Kidney epithelial cell (primary cell): ENCODE data around the gene MAFB. TPM values are rescaled to one million over a fixed set of nuclear protein-coding genes. Genes with fewer than 3 reads are reported as not detected.

ENCODE experiments used
- DNase-seq: peaks from one replicate; pipeline ENCODE4 v3.0.0-alpha.2; 2010; ENCODE audit warnings: low read depth
- H3K27me3 ChIP-seq: 2 replicates; pipeline ENCODE4 v1.6.0; 2011; ENCODE audit warnings: low read length; ENCODE audit not compliant: control insufficient read depth, insufficient read depth
- H3K36me3 ChIP-seq: 2 replicates; pipeline ENCODE4 v1.5.1; 2011; ENCODE audit warnings: low read length; ENCODE audit not compliant: control insufficient read depth, insufficient read depth
- H3K4me3 ChIP-seq: 2 replicates; pipeline ENCODE4 v1.5.1; 2011; ENCODE audit warnings: low read depth, mild to moderate bottlenecking, control low read depth, low read length
- total RNA-seq: library from RNA; depleted of rRNA; stranded (reverse); fragments of >200 nt; gene quantifications from 2 replicates; pipeline ENCODE4 v1.2.3, GENCODE V29; 2015
- TF ChIP-seq, protein P1 (sequence below): IDR thresholded peaks from 2 replicates; pipeline ENCODE4 v1.5.1; 2011; ENCODE audit warnings: mild to moderate bottlenecking, moderate library complexity, low read length, control low read depth, inconsistent platforms; ENCODE audit not compliant: insufficient read depth, poor library complexity, severe bottlenecking

The MAFB gene
- total RNA-seq, 1 donor from 2014 or later = 3.5 TPM

DNA sequence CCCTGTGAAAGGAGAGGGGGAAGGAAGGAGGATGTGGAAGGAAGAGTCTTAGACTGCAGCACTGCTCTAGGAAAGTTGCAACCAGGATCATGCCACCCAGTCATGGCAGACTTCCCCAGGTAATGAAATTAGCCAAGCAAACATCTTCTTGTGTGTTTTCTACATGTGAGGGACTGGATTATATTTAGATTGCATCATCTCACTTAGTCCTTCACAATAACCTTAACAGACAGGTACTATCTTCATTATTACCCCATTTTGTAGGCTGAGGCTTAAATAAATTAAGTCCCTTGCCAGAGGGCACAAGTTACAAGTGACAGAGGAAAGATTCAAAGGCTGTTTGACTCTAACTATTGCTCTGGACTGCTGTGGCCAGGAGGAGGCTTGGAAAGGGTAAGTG is 9.7 kb upstream of the MAFB start:
- Histone ChIP-seq H3K36me3 (no peaks in the 10 kb centered on the region), H3K4me3 (no peak overlapping the region), H3K27me3 (peaks cover 16% of the 10 kb centered on the region)
- DNase-seq = no peak
- TF ChIP-seq, protein P1, sequence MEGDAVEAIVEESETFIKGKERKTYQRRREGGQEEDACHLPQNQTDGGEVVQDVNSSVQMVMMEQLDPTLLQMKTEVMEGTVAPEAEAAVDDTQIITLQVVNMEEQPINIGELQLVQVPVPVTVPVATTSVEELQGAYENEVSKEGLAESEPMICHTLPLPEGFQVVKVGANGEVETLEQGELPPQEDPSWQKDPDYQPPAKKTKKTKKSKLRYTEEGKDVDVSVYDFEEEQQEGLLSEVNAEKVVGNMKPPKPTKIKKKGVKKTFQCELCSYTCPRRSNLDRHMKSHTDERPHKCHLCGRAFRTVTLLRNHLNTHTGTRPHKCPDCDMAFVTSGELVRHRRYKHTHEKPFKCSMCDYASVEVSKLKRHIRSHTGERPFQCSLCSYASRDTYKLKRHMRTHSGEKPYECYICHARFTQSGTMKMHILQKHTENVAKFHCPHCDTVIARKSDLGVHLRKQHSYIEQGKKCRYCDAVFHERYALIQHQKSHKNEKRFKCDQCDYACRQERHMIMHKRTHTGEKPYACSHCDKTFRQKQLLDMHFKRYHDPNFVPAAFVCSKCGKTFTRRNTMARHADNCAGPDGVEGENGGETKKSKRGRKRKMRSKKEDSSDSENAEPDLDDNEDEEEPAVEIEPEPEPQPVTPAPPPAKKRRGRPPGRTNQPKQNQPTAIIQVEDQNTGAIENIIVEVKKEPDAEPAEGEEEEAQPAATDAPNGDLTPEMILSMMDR = no peak

DNA sequence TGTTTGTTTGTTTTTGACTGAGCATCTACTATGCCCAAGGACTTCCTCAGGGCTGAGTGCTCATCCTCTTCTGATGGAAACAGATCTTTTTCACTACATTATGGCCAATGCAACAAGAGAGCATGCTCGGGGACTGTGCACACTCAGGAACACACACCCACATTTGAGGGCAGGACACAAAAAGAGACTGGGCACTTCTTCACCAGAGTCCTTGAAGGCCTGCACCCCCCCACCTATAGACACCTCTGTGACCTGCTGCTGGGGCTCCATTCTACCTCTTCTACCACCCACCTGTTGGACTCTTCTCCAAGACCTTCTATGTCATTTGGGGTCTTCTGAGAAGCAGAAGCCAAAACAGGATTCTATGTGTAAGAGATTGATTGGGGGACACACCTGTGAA is 9.2 kb upstream of the MAFB start:
- H3K27me3 ChIP-seq = peaks cover 18% of the 10 kb centered on the region
- no peak overlapping the region for H3K4me3 ChIP-seq
- TF ChIP-seq, protein P1 = no peak
- no peaks in the 10 kb centered on the region for H3K36me3 ChIP-seq
- no peak for DNase-seq

DNA sequence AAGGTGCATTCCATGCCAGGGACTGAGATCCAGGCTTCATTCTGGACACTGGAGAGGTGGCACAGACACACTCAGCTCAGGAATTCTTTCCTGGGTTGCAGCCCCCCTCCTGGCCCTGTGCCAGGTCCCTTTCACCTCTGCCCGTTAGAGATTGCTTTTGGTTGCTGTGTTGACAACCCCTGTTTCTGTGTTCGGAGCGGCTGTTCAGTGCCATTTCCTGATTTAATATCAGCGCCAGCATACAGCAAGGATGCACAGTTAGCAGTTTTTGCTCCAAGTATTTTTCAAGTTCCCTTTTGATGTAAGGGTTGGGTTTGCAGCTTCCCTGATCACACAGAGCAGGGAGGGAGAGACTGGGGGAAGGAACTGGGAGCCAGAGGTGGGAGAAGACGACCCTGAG is 8.5 kb upstream of the MAFB start:
- no peak for DNase-seq
- H3K4me3 ChIP-seq = no peak overlapping the region
- no peaks in the 10 kb centered on the region for H3K36me3 ChIP-seq
- TF ChIP-seq, protein P1 = no peak
- H3K27me3 ChIP-seq = peaks cover 25% of the 10 kb centered on the region

DNA sequence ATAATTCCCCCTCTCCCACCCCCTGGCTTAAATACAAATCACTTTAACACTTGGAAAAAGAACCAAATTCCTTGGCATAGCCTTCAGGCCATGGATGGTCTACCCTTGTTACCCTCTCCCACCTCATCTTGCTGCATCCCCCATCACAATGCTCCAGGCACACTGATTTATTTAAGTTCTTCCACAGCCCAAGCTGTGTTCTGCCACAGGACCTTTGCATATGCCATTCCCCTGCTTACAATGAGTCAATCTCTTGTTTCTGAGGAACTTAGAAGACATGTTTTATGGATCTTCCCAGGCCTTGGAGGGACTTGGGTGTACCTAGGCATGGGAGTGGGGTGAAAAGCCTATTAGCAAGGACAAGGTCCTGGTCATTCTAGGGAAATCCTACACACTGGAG is 6.2 kb upstream of the MAFB start:
- TF ChIP-seq, protein P1 = no peak
- H3K27me3 ChIP-seq = peaks cover 48% of the 10 kb centered on the region
- no peaks in the 10 kb centered on the region for H3K36me3 ChIP-seq
- no peak overlapping the region for H3K4me3 ChIP-seq
- DNase-seq = no peak

DNA sequence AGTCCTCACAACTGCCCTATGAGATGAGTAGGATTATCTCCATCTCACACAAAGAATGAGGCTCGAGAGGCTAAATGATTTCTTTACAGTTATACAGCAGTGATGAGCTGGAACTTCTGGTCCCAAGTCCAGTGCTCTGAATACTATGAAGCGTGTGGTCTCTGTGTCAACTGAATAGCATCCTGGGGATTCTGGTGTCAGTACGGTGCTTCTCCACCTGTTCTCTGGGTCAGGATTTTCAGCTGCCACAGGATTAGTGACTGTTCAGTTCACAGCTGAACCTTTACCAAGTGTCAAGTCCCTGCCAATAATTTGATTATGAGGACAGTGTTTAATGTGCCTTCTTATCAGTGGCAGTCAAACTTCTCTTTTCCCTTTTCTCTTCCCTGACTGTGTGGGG is 5.2 kb upstream of the MAFB start:
- peaks cover 57% of the 10 kb centered on the region for H3K27me3 ChIP-seq
- TF ChIP-seq, protein P1 = no peak

DNA sequence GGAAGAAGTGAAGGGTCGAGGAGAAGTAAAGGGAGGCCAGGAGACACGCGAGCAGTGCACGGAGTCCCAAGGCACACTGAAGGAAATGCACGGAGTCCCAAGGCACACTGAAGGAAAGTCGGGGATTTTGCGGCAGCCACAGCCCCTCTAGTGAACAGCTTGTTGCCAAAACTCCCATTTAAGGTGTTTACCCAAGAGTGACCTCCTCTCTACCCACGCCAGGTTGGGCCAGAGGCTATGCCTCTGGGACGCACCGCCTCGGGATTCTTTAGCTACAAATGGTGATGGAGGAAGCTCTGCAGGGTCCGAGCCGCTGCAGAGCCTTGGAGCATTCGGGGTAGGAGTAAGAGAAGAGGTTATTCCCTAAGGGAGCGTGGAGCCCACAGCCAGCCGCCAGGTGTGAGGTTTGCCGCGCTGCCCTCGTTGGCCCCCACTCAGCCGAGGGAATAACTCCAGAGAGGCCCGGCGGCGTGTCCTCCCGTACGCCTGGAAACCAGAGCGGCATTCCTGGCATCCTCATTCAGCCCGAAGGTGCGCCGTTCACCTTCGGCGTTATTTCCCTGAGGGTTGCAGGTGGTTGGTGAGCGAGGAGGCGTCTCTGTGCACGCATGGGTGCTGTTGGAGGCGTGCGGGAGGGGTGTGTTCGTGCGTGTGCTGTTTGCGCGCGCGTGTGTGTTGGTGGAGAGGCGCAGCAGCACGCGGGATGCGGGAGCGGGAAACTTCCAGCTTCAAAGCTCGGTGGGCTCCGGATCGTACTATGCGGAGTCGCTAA is 3.4 kb upstream of the MAFB start:
- TF ChIP-seq, protein P1 = no peak
- no peaks in the 10 kb centered on the region for H3K36me3 ChIP-seq
- no peak for DNase-seq
- H3K27me3 ChIP-seq = peaks cover 71% of the 10 kb centered on the region
- no peak overlapping the region for H3K4me3 ChIP-seq

More for the DNA sequence above, 5.2 kb upstream of the MAFB start:
- Histone ChIP-seq H3K36me3 (no peaks in the 10 kb centered on the region), H3K4me3 (no peak overlapping the region)
- no peak for DNase-seq
